Transverse colon (tissue), 3 donors: ENCODE results near the gene GDPGP1.

Experiments
- CTCF ChIP-seq, 5 experiments: fragments of 200-600 bp in 3 of 5; fragments of 450-650 bp in 2 of 5; sonication (generic) in 3 of 5; IDR thresholded peaks; 1 replicate in 2 of 5; 2 replicates in 3 of 5; pipeline ENCODE4 v1.5.1; 2016 to 2017; ENCODE audit warnings: antibody characterized with exemption in 5 of 5, inconsistent platforms in 3 of 5, mild to moderate bottlenecking in 2 of 5, moderate library complexity in 1 of 5
- EP300 ChIP-seq: sonication (generic); formaldehyde crosslinking; IDR thresholded peaks from one replicate; pipeline ENCODE4 v1.6.1; 2017; ENCODE audit warnings: antibody characterized with exemption, low read depth
- POLR2A ChIP-seq: fragments of 450-650 bp; IDR thresholded peaks from one replicate; pipeline ENCODE4 v1.6.1; 2016; ENCODE audit warnings: antibody characterized with exemption, mild to moderate bottlenecking, moderate library complexity

GRCh38 chr15:90223441-90224165 lies 10.4 kb upstream of the GDPGP1 start:
- no peak for TF ChIP-seq CTCF (IDR thresholded peaks at IDR 0.05)
- no peak for TF ChIP-seq POLR2A
- TF ChIP-seq EP300, result no peak
